ENCODE data around the gene QRICH2. TPM values are rescaled to one million over a fixed set of nuclear protein-coding genes. Genes with fewer than 3 reads are reported as not detected.

QRICH2 gene
- total and polyA plus RNA-seq, 9 of the 15 experiments (the other 6 are each of a cell fraction or from before 2014, with no cell fraction given), result 0.03 to 1.6 (median 0.81) TPM

GRCh38 chr17:76353599-76354316 is 45.7 kb upstream of the QRICH2 start, which contains the start of gene PRPSAP1 (continued):
- TF ChIP-seq PRDM10 (IDR thresholded peaks at IDR 0.05; ENCODE audit: partially characterized antibody) (peak; percentile 71), PML (IDR thresholded peaks at IDR 0.05; ENCODE audit: low read length) (peak; percentile 41; the same call in 1 of the 2 replicates), STAG1 (CRISPR knock-in tag; IDR thresholded peaks at IDR 0.05; ENCODE audit: borderline replicate concordance) (no peak), TRIM28 (IDR thresholded peaks at IDR 0.05) (no peak), ZFP30 (CRISPR knock-in tag; IDR thresholded peaks at IDR 0.05; ENCODE audit: borderline replicate concordance) (no peak), ZNF695 (CRISPR knock-in tag; IDR thresholded peaks at IDR 0.05) (no peak), MYC (IDR thresholded peaks at IDR 0.05; ENCODE audit: low read depth, low read length) (peak; percentile 80), MYC (CRISPR knock-in tag; IDR thresholded peaks at IDR 0.05; ENCODE audit: borderline replicate concordance, low read depth) (peak; percentile 82; the same call in 1 of the 2 replicates), ESRRA (IDR thresholded peaks at IDR 0.05; ENCODE audit: borderline replicate concordance, low read depth) (peak; percentile 76), MECOM (CRISPR knock-in tag; IDR thresholded peaks at IDR 0.05) (no peak), CBX2 (IDR thresholded peaks at IDR 0.05; ENCODE audit: insufficient read depth, low read length, poor library complexity, severe bottlenecking) (no peak), CHAMP1 (IDR thresholded peaks at IDR 0.05) (no peak), LEF1 (IDR thresholded peaks at IDR 0.05) (no peak), ZNF584 (CRISPR knock-in tag; IDR thresholded peaks at IDR 0.05; ENCODE audit: low read depth) (peak; percentile 51; the same call in 1 of the 2 replicates), SMARCE1 (IDR thresholded peaks at IDR 0.05) (no peak), ZNF696 (CRISPR knock-in tag; conservative IDR thresholded peaks at IDR 0.05) (no peak), RNF219 (CRISPR knock-in tag; IDR thresholded peaks at IDR 0.05) (no peak), ADNP (tag; IDR thresholded peaks at IDR 0.05) (no peak), ZBTB43 (CRISPR knock-in tag; IDR thresholded peaks at IDR 0.05) (0 out of 2 replicates have a peak, but pooled peaks have one; percentile 34)

Data from K562 (cell line).